NCI-H1048 (cell line): ENCODE results near the gene VWCE.

Experiments used
- DNase-seq: peaks from one replicate; lab custom pipeline; 2025; lab: John Stamatoyannopoulos, UW

VWCE gene

GRCh38 chr11:61327669-61328071, 32.6 kb upstream of the VWCE start:
- DNase-seq = no peak

- DNase-seq = no peak
These were observed 30.7 kb upstream of the VWCE start for GRCh38 chr11:61325649-61326414.

DNA sequence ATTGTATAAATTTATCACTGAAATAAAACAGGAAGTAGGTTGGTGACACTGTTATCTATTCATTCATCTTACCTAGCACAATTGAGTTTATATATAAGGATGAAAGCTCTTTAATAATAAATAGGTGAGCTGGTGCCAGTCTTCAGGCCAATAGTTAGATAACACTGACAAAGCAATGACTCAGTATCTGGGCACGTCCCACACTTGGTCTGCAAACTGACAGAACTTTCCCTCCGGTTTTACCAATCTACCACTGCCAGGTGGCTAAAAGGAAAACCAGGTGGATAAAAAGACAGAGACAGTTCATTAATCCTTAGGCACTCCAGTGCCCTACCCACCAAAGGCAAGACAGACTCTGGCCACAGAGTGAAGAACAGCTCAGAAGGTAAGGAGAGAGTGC, 20.1 kb upstream of the VWCE start:
- no peak for DNase-seq

GRCh38 chr11:61310749-61311148, 15.6 kb upstream of the VWCE start:
- no peak for DNase-seq

DNA sequence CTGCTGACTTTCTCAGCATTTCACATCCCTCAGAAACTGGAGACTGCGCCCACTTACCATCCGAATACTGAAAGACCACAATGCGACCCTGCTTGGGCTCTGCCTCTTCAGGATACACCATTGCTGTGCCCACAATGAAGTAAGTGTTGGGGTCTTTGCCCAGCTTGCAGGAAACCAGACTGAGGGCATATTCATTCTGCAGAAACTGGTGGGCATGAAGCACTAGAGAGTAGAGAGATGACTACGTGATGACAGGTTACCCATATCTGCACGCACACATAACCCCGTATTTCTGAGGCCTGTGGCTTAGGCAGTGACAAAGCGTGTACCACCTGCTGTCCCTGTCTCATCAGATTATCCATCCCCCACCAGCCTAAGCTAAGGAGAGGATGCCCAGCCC, 14.6 kb upstream of the VWCE start:
- no peak for DNase-seq

DNA sequence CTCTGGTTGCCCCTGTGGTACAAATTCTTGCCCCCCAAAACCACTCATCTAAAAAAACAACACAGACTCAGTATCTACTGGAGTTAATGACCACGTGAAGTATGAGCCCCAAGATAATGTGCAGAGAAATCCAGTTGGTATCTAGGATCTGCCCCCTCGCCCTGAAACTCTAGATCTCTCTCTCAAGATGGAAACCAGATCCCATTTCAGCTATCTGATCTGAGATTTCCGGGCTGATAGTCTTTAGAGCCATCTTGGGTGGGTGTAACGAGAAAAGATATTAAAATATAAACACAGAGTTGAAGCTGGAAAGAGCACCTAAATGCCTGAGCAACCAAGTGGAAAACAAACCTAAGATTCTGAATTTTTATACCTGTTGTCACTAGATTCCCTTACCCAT, 14.0 kb upstream of the VWCE start:
- no peak for DNase-seq

DNA sequence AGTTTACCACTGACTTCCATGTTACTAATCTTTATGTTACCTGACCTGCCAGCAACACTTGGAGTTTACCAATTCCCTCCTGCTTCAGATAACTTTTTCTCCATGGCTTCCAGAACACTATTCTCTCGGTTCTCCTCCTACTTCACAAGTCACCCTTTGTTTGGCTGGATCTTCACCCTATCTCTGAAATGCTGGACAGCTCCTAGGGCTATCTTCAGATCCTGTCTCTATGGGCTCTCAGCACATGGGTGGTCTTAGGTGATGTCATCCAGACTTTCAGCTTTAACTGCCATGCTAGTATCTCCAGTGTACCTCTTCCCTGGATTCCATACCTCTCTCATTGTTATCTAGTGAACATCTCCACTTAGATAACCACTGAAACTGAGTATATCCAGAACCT, 12.2 kb upstream of the VWCE start:
- no peak for DNase-seq

DNA sequence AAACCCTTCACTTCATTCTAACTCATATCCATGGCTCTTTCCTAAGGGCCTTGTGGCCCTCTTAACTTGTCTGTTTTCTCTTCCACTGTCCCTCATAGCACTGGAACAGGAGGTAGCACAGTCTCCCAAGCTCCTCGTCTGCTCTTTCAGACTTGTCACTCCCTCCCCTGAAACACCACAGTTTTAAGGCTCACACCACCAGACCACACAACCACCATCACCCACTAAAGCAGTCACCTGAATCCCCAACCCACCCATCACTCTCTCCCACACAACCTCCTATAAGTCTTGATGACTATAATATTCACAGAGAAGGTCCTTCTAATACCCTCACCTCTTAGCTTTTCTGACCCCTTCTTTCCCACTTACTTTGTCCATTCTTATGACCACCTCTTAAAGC, 11.1 kb upstream of the VWCE start:
- no peak for DNase-seq

DNA sequence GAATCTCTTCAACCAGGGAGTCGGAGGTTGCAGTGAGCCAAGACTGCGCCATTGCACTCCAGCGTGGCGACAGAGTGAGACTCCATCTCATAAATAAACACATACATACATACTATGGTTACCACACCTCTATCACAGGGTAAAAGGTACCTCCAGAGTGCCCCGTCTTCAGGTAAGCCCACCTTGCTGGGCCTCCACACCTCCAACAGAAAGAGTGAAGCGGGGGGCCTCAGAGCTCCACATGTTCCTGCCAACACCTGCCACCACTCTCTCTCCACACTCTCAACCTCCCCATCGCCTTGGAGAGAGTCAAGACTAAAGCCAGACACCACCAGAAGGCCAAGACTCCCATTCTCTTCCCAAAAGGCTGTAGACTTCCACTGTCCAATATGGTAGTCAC, 10.3 kb upstream of the VWCE start:
- no peak for DNase-seq

- no peak for DNase-seq
These were observed 8.6 kb upstream of the VWCE start for GRCh38 chr11:61303725-61304124.

DNA sequence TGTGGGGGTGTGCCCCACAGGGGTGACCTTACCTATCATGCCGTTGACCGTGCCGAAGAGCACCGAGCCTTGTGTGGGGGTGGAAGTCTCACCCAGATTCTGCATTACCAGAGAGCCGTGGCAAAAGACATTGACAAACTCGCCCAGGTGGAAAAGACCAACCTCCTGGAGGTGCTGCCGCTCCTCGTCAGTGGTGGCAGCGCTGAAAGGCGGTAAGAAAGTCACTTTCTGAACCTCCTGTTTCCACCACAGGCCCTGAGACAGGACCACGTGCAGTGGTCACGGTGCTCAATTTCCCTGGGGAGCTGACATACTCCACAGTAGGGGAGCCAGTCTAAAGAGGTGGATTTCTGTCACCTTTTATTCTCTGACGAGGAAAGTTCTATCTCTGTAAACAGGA, 7.4 kb upstream of the VWCE start:
- DNase-seq = no peak

- DNase-seq = no peak
These were observed 3.6 kb upstream of the VWCE start for GRCh38 chr11:61298663-61299244.

DNA sequence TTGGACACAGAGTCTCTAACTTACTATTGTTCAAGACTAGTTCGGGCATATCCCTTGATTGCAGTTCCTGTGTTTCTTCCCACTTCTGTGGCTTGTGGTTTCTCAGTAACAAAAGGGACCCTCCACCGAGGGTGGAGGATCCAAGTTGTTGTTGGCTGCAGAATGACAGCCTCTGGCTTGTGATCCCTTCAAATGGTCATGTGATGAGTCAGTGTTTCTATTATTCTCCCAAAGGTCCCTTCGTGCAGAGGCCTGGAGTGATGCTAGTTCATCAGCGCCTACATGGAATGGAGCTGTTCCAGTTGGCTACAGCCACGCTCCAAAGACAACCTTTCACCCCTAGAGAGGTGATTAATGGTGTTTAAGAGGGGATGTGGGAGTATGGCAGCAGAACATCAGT, 2.6 kb upstream of the VWCE start:
- DNase-seq = no peak

- DNase-seq = no peak
These were observed 2.2 kb upstream of the VWCE start for GRCh38 chr11:61297341-61297740.

GRCh38 chr11:61295596-61295926, 445 bp upstream of the VWCE start:
- DNase-seq = no peak

DNA sequence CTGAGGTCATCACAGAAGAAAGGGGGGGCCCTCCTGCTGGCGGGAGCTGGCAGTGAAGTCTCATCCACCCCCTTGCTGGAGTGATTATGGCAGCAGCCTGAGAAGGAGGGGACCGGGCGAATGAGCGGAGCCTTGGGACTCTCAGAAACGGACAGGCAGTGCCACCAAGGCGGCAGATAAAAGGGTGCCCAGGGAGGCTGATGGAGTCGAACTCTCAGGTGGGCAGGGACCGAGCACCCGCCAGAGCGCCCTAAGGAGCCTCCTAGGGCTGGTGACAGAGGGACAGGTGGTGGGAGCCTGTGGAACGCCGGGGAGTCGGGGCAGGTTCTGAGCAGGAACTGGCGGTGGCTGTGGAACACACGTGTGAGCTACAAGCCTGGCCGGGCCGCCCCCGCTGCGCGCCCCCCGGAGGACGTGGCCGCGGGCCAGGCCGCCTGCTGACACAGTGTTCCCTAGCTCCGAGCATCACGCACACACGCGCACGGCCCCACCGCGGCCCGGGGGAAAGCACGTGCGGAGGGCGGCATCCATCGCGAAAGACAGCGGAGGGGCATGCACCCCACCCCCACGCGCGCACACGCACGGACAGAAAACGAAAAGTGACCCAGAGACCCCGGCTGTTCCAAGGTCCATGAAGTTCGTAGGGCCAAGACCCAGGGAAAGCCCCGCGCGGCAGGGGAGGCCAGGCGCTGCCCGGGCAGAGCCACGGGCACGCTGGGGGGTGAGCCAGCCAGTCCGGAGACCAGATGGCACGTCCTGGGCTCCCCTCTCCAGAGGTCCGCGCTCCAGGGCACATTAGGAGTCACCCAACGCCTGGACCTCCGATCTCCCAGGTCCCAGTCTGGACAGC, 1.0 kb downstream of the VWCE start:
- no peak for DNase-seq

GRCh38 chr11:61292356-61292755, 2.8 kb downstream of the VWCE start:
- no peak for DNase-seq

- no peak for DNase-seq
These were observed 4.0 kb downstream of the VWCE start for GRCh38 chr11:61290905-61291690.

DNA sequence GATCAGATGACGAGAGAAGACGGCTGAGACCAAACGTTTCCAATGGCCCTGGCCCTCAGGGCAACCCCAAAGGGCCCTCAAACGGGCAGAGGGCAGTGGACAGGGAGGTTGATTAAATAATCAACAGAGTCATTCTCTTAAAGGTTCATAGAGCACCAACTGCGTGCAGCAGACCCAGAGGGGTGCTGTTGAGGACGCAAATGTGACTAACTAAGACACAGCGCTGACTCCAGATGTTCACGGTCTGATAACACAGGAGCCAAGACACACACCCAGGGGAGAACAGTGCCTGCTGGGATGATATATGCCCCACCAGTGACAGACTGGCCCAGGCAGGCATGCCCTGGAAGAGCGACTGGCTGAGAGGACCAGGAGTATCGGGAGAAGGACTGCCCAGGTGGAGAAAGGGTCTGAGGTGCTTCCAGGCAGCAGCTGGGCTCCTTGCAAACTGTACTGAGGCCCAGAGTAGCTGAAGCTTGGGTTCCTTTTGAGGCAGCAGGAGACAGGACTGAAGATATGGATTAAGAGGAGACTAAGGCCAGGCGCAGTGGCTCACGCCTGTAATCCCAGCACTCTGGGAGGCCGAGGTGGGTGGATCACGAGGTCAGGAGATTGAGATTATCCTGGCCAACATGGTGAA, 7.7 kb downstream of the VWCE start:
- no peak for DNase-seq

DNA sequence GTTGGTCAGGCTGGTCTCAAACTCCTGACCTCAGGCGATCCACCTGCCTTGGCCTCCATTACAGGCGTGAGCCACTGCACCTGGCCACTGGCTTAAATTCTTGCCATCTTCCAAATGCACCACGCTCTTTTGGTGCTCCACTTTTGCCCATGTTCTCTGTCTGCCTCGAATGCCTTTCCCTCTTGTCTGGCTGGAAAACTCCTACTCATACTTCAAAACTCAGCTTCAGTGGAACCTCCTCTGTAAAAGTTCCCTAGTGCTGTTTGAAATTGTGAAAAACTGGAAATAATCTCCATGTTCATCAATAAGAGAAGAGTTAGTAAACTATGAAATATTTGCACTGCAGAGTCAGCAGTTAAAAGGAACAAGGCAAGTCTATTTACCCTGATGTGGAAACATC, 11.5 kb downstream of the VWCE start:
- no peak for DNase-seq

GRCh38 chr11:61281581-61282250, 13.4 kb downstream of the VWCE start:
- no peak for DNase-seq
